OCI-LY7 (cell line): Measurements from ENCODE around the gene KLLN.

Experiments
- CTCF ChIP-seq: fragments of 200-600 bp; sonication (generic); conservative IDR thresholded peaks from 2 replicates; pipeline ENCODE4 v1.5.1; 2014; ENCODE audit warnings: mild to moderate bottlenecking, antibody characterized with exemption, low read length, moderate library complexity, mixed read lengths
- EZH2phosphoT487 ChIP-seq: fragments of 200-600 bp; sonication (generic); IDR thresholded peaks from 2 replicates; pipeline ENCODE4 v1.6.1; 2018; ENCODE audit warnings: low read depth, borderline replicate concordance, mild to moderate bottlenecking, mixed run types, antibody characterized with exemption, low read length, moderate library complexity, mixed read lengths

GRCh38 chr10:87827681-87828080, 35.7 kb downstream of the KLLN start:
- TF ChIP-seq CTCF, result no peak
- no peak for TF ChIP-seq EZH2phosphoT487
